HEK293 (cell line): ENCODE data around the gene GLT6D1.

ENCODE experiments used
- CTCF ChIA-PET: fragments of 350-600 bp; formaldehyde crosslinking; extraction: SDS; loops from one replicate; lab custom pipeline; 2021; ENCODE audit warnings: antibody characterized with exemption; lab: Yijun Ruan, JAX
- POLR2A ChIA-PET: fragments of 300-600 bp; formaldehyde crosslinking; extraction: SDS; loops from one replicate; lab custom pipeline; 2020; ENCODE audit warnings: antibody characterized with exemption, inconsistent platforms; lab: Yijun Ruan, JAX
- H3K27ac ChIP-seq: fragments of 200-500 bp; sonication (Bioruptor generic); 2 replicates; pipeline ENCODE4 v1.5.1; 2014; ENCODE audit warnings: low read depth, low read length, control low read depth, inconsistent platforms; ENCODE audit errors: extremely low read depth
- H3K36me3 ChIP-seq, 2 experiments: fragments of 200-500 bp in 1 of 2; sonication (Bioruptor generic) in 1 of 2; 1 replicate in 1 of 2; 2 replicates in 1 of 2; pipeline ENCODE4 v1.5.1; 2014 to 2017; ENCODE audit warnings: inconsistent platforms in 2 of 2, low read length in 2 of 2; ENCODE audit not compliant: control insufficient read depth in 2 of 2, insufficient read depth in 1 of 2
- H3K4me1 ChIP-seq: fragments of 200-500 bp; sonication (Bioruptor generic); 2 replicates; pipeline ENCODE4 v1.5.1; 2014; ENCODE audit warnings: mild to moderate bottlenecking, low read length, inconsistent platforms; ENCODE audit not compliant: control insufficient read depth, insufficient read depth
- H3K4me3 ChIP-seq: 2 replicates; pipeline ENCODE4 v1.5.1; 2011; ENCODE audit warnings: low read depth, mild to moderate bottlenecking, control low read depth, low read length, moderate library complexity
- H3K9me3 ChIP-seq: fragments of 200-500 bp; sonication (Bioruptor generic); 2 replicates; pipeline ENCODE4 v1.5.1; 2014; ENCODE audit warnings: low read depth, low read length, inconsistent platforms; ENCODE audit not compliant: control insufficient read depth, insufficient read depth
- AEBP2 ChIP-seq: fragments of 450-650 bp; formaldehyde crosslinking; IDR thresholded peaks from 2 replicates; pipeline ENCODE4 v1.5.1; 2016; ENCODE audit warnings: missing biosample characterization, missing genetic modification characterization, borderline replicate concordance
- BCL11B ChIP-seq: fragments of 450-650 bp; formaldehyde crosslinking; IDR thresholded peaks from 2 replicates; pipeline ENCODE4 v1.5.1; 2016; ENCODE audit warnings: low read depth, missing biosample characterization, missing genetic modification characterization
- MZF1 ChIP-seq: fragments of 450-650 bp; formaldehyde crosslinking; IDR thresholded peaks from 2 replicates; pipeline ENCODE4 v1.5.1; 2017; ENCODE audit warnings: missing biosample characterization, missing genetic modification characterization, borderline replicate concordance
- PRDM4 ChIP-seq: fragments of 450-650 bp; formaldehyde crosslinking; IDR thresholded peaks from 2 replicates; pipeline ENCODE4 v1.5.1; 2017; ENCODE audit warnings: missing biosample characterization, missing genetic modification characterization
- SP3 ChIP-seq: fragments of 450-650 bp; formaldehyde crosslinking; IDR thresholded peaks from 2 replicates; pipeline ENCODE4 v1.5.1; 2016; ENCODE audit warnings: missing biosample characterization, missing genetic modification characterization
- ZBTB1 ChIP-seq: fragments of 450-650 bp; formaldehyde crosslinking; IDR thresholded peaks from 2 replicates; pipeline ENCODE4 v1.5.1; 2016; ENCODE audit warnings: missing biosample characterization, missing genetic modification characterization
- ZBTB10 ChIP-seq: fragments of 450-650 bp; formaldehyde crosslinking; IDR thresholded peaks from 2 replicates; pipeline ENCODE4 v1.5.1; 2016; ENCODE audit warnings: missing biosample characterization, missing genetic modification characterization
- ZBTB17 ChIP-seq: fragments of 450-650 bp; formaldehyde crosslinking; IDR thresholded peaks from 2 replicates; pipeline ENCODE4 v1.5.1; 2016; ENCODE audit warnings: missing biosample characterization, missing genetic modification characterization
- ZFP37 ChIP-seq: fragments of 450-650 bp; formaldehyde crosslinking; IDR thresholded peaks from 2 replicates; pipeline ENCODE4 v1.5.1; 2016; ENCODE audit warnings: missing biosample characterization, missing genetic modification characterization
- ZFP69B ChIP-seq: fragments of 450-650 bp; formaldehyde crosslinking; IDR thresholded peaks from 2 replicates; pipeline ENCODE4 v1.5.1; 2016; ENCODE audit warnings: missing biosample characterization, missing genetic modification characterization
- ZIC2 ChIP-seq: fragments of 450-650 bp; formaldehyde crosslinking; IDR thresholded peaks from 2 replicates; pipeline ENCODE4 v1.5.1; 2016; ENCODE audit warnings: missing biosample characterization, missing genetic modification characterization
- ZNF169 ChIP-seq: fragments of 450-650 bp; formaldehyde crosslinking; IDR thresholded peaks from 2 replicates; pipeline ENCODE4 v1.5.1; 2016; ENCODE audit warnings: missing biosample characterization, missing genetic modification characterization
- ZNF37A ChIP-seq: fragments of 450-650 bp; IDR thresholded peaks from 2 replicates; pipeline ENCODE4 v1.5.1; 2018; ENCODE audit warnings: missing biosample characterization, missing genetic modification characterization
- ZNF510 ChIP-seq: fragments of 450-650 bp; formaldehyde crosslinking; IDR thresholded peaks from 2 replicates; pipeline ENCODE4 v1.5.1; 2018; ENCODE audit warnings: mild to moderate bottlenecking, missing genetic modification characterization, missing biosample characterization; ENCODE audit not compliant: insufficient replicate concordance
- ZNF529 ChIP-seq: fragments of 450-650 bp; formaldehyde crosslinking; IDR thresholded peaks from 2 replicates; pipeline ENCODE4 v1.5.1; 2017; ENCODE audit warnings: missing genetic modification characterization, missing biosample characterization; ENCODE audit not compliant: insufficient replicate concordance
- ZNF548 ChIP-seq: fragments of 450-650 bp; formaldehyde crosslinking; IDR thresholded peaks from 2 replicates; pipeline ENCODE4 v1.5.1; 2016; ENCODE audit warnings: missing biosample characterization, missing genetic modification characterization
- ZNF560 ChIP-seq: fragments of 450-650 bp; formaldehyde crosslinking; IDR thresholded peaks from 2 replicates; pipeline ENCODE4 v1.5.1; 2017; ENCODE audit warnings: missing biosample characterization, missing genetic modification characterization, borderline replicate concordance
- ZNF600 ChIP-seq: fragments of 450-650 bp; formaldehyde crosslinking; IDR thresholded peaks from 2 replicates; pipeline ENCODE4 v1.5.1; 2016; ENCODE audit warnings: missing biosample characterization, missing genetic modification characterization
- ZNF610 ChIP-seq: fragments of 450-650 bp; formaldehyde crosslinking; IDR thresholded peaks from 2 replicates; pipeline ENCODE4 v1.5.1; 2016; ENCODE audit warnings: missing biosample characterization, missing genetic modification characterization, borderline replicate concordance
- ZNF677 ChIP-seq: fragments of 450-650 bp; IDR thresholded peaks from 2 replicates; pipeline ENCODE4 v1.5.0; 2018; ENCODE audit warnings: missing biosample characterization, mild to moderate bottlenecking, missing genetic modification characterization, moderate library complexity
- ZSCAN16 ChIP-seq: fragments of 450-650 bp; formaldehyde crosslinking; IDR thresholded peaks from 2 replicates; pipeline ENCODE4 v1.5.1; 2016; ENCODE audit warnings: missing biosample characterization, missing genetic modification characterization
- ZSCAN18 ChIP-seq: fragments of 450-650 bp; formaldehyde crosslinking; IDR thresholded peaks from 2 replicates; pipeline ENCODE4 v1.5.1; 2016; ENCODE audit warnings: missing biosample characterization, missing genetic modification characterization
- ZXDB ChIP-seq: fragments of 450-650 bp; formaldehyde crosslinking; IDR thresholded peaks from 2 replicates; pipeline ENCODE4 v1.5.1; 2016; ENCODE audit warnings: missing biosample characterization, missing genetic modification characterization

The GLT6D1 gene

GRCh38 chr9:135663451-135663770 is 24.1 kb upstream of the GLT6D1 start:
- POLR2A ChIA-PET, result no interaction called here
- Histone ChIP-seq H3K9me3 (no peaks in the 10 kb centered on the region), H3K36me3 (no peaks in the 10 kb centered on the region), H3K27ac (no peak overlapping the region), H3K4me3 (no peak overlapping the region)
- TF ChIP-seq ZSCAN18 (tag by site-specific recombination) (no peak), ZFP69B (tag by site-specific recombination) (no peak), ZNF37A (tag by site-specific recombination) (no peak), ZNF510 (no peak), ZFP37 (tag by site-specific recombination) (no peak), ZNF529 (no peak)
- TF ChIP-seq, all 188 proteins: peak for 0
- H3K4me1 ChIP-seq, result no peaks in the 10 kb centered on the region
- CTCF ChIA-PET, result no interaction called here

- no peak within 1 kb of the TSS for H3K27ac ChIP-seq
- H3K9me3 ChIP-seq, result no peaks in the 10 kb centered on the region
- POLR2A ChIA-PET, result no interaction called here
- CTCF ChIA-PET, result interaction anchor here (1.1 kb wide), 1 partner anchor 31 kb away, joined by 3 read pairs; no protein-coding TSS in a partner anchor
- no peaks in the 10 kb centered on the region for H3K4me1 ChIP-seq
- no peak for TF ChIP-seq ZSCAN16 (tag by site-specific recombination)
- no peak for TF ChIP-seq ZNF529
- no peak for TF ChIP-seq ZXDB (tag by site-specific recombination)
- TF ChIP-seq ZBTB17 (tag by site-specific recombination), result no peak
- no peak for TF ChIP-seq ZBTB1 (tag by site-specific recombination)
- no peak for TF ChIP-seq ZIC2 (tag by site-specific recombination)
- no peak for TF ChIP-seq ZNF169 (tag by site-specific recombination)
- TF ChIP-seq PRDM4 (tag by site-specific recombination), result no peak
- no peak for TF ChIP-seq MZF1 (tag by site-specific recombination)
- TF ChIP-seq ZBTB10 (tag by site-specific recombination), result no peak
- TF ChIP-seq BCL11B, result no peak
- no peak for TF ChIP-seq ZNF600 (tag by site-specific recombination)
- no peak for TF ChIP-seq ZNF610
- TF ChIP-seq ZNF560, result no peak
- TF ChIP-seq ZNF548 (tag by site-specific recombination), result no peak
- no peak for TF ChIP-seq SP3 (tag by site-specific recombination)
- TF ChIP-seq AEBP2, result no peak
- no peak for TF ChIP-seq ZNF677 (tag by site-specific recombination)
- TF ChIP-seq, all 188 proteins: peak for 0
- Histone ChIP-seq H3K4me3 (no peak within 1 kb of the TSS), H3K36me3 (no peaks in the 10 kb centered on the region)
These were observed 23.6 kb upstream of the GLT6D1 start, which contains the start of gene LCN9 for GRCh38 chr9:135662758-135663450. TSS of gene LCN9 (plus strand) at chr9:135663309. CDS start at chr9:135663322, 13 bp downstream.
